Endothelial cell of umbilical vein (primary cell): ENCODE measurements around the gene ST3GAL5. TPM values are rescaled to one million over a fixed set of nuclear protein-coding genes. Genes with fewer than 3 reads are reported as not detected.

Experiments
- Bru-seq: library from RNA; stranded (reverse); fragments of 400-500 nt; gene quantifications from one replicate; lab custom pipeline; 2021; lab: Mats Ljungman, UMichigan
- BruChase-seq, 2 experiments: library from RNA; stranded (reverse); fragments of 400-500 nt; gene quantifications; one replicate each; lab custom pipeline; 2021; lab: Mats Ljungman, UMichigan
- BruUV-seq: library from RNA; stranded (reverse); fragments of 400-500 nt; replicated peaks from 2 replicates; lab custom pipeline; 2021; lab: Mats Ljungman, UMichigan
- CTCF ChIA-PET: fragments of 300-600, 350-600 bp; sonication (Branson Sonifier 250); formaldehyde crosslinking; loops from one replicate; lab custom pipeline; 2021; ENCODE audit warnings: antibody characterized with exemption, inconsistent platforms; lab: Charles Lee
- POLR2A ChIA-PET: fragments of 300-600, 350-600 bp; sonication (Branson Sonifier 250); formaldehyde crosslinking; loops from one replicate; lab custom pipeline; 2021; ENCODE audit warnings: antibody characterized with exemption, inconsistent platforms; lab: Charles Lee
- DNase-seq: peaks from one replicate; pipeline ENCODE4 v3.0.0-alpha.2; 2011; ENCODE audit warnings: low read depth, low spot score
- FAIRE-seq: peaks from 2 replicates; lab custom pipeline; 2011; peaks lifted over from hg19 to GRCh38; lab: Jason Lieb, UNC
- H2AFZ ChIP-seq: 2 replicates; pipeline ENCODE4 v1.6.0; 2012; ENCODE audit warnings: low read depth, low read length, control low read depth, inconsistent platforms
- H3K27ac ChIP-seq: 2 replicates; pipeline ENCODE4 v1.5.1; 2011; ENCODE audit warnings: low read depth, mild to moderate bottlenecking, control low read depth, low read length, moderate library complexity; ENCODE audit not compliant: insufficient read depth
- H3K27me3 ChIP-seq, 2 experiments: 2 replicates each; pipeline versions ENCODE4 v1.6.0 to v1.6.1; 2011; ENCODE audit warnings: low read length in 2 of 2, mixed read lengths in 1 of 2; ENCODE audit not compliant: control insufficient read depth in 2 of 2, insufficient read depth in 2 of 2
- H3K36me3 ChIP-seq, 2 experiments: 2 replicates in 1 of 2; 3 replicates in 1 of 2; pipeline ENCODE4 v1.5.1; 2011; ENCODE audit warnings: low read length in 2 of 2, mild to moderate bottlenecking in 1 of 2, moderate library complexity in 1 of 2; ENCODE audit not compliant: control insufficient read depth in 2 of 2, insufficient read depth in 2 of 2; ENCODE audit errors: extremely low read depth in 1 of 2
- H3K4me1 ChIP-seq: 3 replicates; pipeline ENCODE4 v1.5.1; 2011; ENCODE audit warnings: mild to moderate bottlenecking, low read length; ENCODE audit not compliant: control insufficient read depth, insufficient read depth; ENCODE audit errors: extremely low read depth
- H3K4me2 ChIP-seq: 2 replicates; pipeline ENCODE4 v1.6.1; 2011; ENCODE audit warnings: low read length, control low read depth, mixed read lengths; ENCODE audit not compliant: insufficient read depth
- H3K4me3 ChIP-seq, 3 experiments: fragments of 200-600 bp in 1 of 3; sonication (generic), shearing (Covaris generic) in 1 of 3; replicated peaks in 1 of 3; 2 replicates each; pipeline ENCODE4 v1.5.1; 2011 to 2016; ENCODE audit warnings: control low read depth in 3 of 3, low read length in 3 of 3, mild to moderate bottlenecking in 2 of 3, inconsistent platforms in 1 of 3, low read depth in 1 of 3, moderate library complexity in 1 of 3; ENCODE audit not compliant: insufficient read depth in 1 of 3
- H3K79me2 ChIP-seq: 2 replicates; pipeline ENCODE4 v1.6.0; 2012; ENCODE audit warnings: low read length, inconsistent platforms; ENCODE audit not compliant: control insufficient read depth, insufficient read depth
- H3K9ac ChIP-seq: replicated peaks from 2 replicates; pipeline ENCODE3; 2011; ENCODE audit warnings: low read length, control low read depth; ENCODE audit not compliant: insufficient read depth; ENCODE audit errors: extremely low read depth
- H3K9me1 ChIP-seq: replicated peaks from 3 replicates; pipeline ENCODE4 v1.6.0; 2011; ENCODE audit warnings: mild to moderate bottlenecking, low read length; ENCODE audit not compliant: control insufficient read depth, insufficient read depth; ENCODE audit errors: extremely low read depth
- H3K9me3 ChIP-seq: replicated peaks from 2 replicates; pipeline ENCODE4 v1.5.1; 2012; ENCODE audit warnings: low read length, inconsistent platforms; ENCODE audit not compliant: control insufficient read depth, insufficient read depth
- H4K20me1 ChIP-seq: replicated peaks from 2 replicates; pipeline ENCODE3; 2011; ENCODE audit warnings: mild to moderate bottlenecking, low read length; ENCODE audit not compliant: control insufficient read depth, insufficient read depth; ENCODE audit errors: extremely low read depth
- EZH2 ChIP-seq: IDR thresholded peaks from 2 replicates; pipeline ENCODE4 v1.6.1; 2012; ENCODE audit warnings: borderline replicate concordance, low read depth, mild to moderate bottlenecking, moderate library complexity, low read length, inconsistent platforms; ENCODE audit not compliant: severe bottlenecking
- FOS ChIP-seq: IDR thresholded peaks from 2 replicates; pipeline ENCODE4 v1.6.1; 2011; ENCODE audit warnings: mild to moderate bottlenecking, low read length, moderate library complexity, borderline replicate concordance; ENCODE audit not compliant: insufficient read depth
- GATA2 ChIP-seq: IDR thresholded peaks from 2 replicates; pipeline ENCODE4 v1.7.0; 2011; ENCODE audit warnings: low read depth, mild to moderate bottlenecking, moderate library complexity, mixed read lengths, low read length; ENCODE audit not compliant: insufficient read length, insufficient read depth
- JUN ChIP-seq: IDR thresholded peaks from 2 replicates; pipeline ENCODE4 v1.6.1; 2011; ENCODE audit warnings: borderline replicate concordance, low read depth; ENCODE audit not compliant: insufficient read length, insufficient read depth
- MYC ChIP-seq: IDR thresholded peaks from one replicate; pipeline ENCODE4 v1.6.1; 2011; ENCODE audit warnings: mild to moderate bottlenecking, low read depth, low read length
- POLR2A ChIP-seq: IDR thresholded peaks from 2 replicates; pipeline ENCODE4 v1.6.1; 2012; ENCODE audit warnings: low read depth, mild to moderate bottlenecking, control low read depth, low read length
- POLR2AphosphoS5 ChIP-seq: IDR thresholded peaks from 2 replicates; pipeline ENCODE4 v1.6.1; 2012; ENCODE audit warnings: low read depth, mild to moderate bottlenecking, control low read depth, low read length, moderate library complexity; ENCODE audit not compliant: insufficient read depth
- dilution Hi-C: fragments of 300-500 bp; cut with MboI; formaldehyde crosslinking; loops from one replicate; pipeline ENCODE4 v1.15.0; 2019; ENCODE audit warnings: low sequenced_read_pairs; ENCODE audit not compliant: extremely low pct_ligation_motif_present
- intact Hi-C: fragments of 100-400 bp; cut with micrococcal nuclease; formaldehyde crosslinking; loops from one replicate; pipeline ENCODE4 v1.10.0; 2022
- long read RNA-seq: library from polyadenylated mRNA; stranded (forward); transcript quantifications from one replicate; pipeline ENCODE4 v2.0.0, GENCODE V29; 2021
- polyA minus RNA-seq, 3 experiments: library from RNA; depleted of rRNA, polyadenylated mRNA; stranded (reverse); fragments of >200 nt; gene quantifications; 1 replicate in 1 of 3; 2 replicates in 2 of 3; pipeline ENCODE4 v1.2.3, GENCODE V29; 2011
- polyA plus RNA-seq, 4 experiments: library from polyadenylated mRNA; depleted of rRNA in 3 of 4; stranded (reverse) in 3 of 4; unstranded in 1 of 4; fragments of >200 nt; gene quantifications; 2 replicates each; pipeline versions ENCODE4 v1.2.1 to v1.2.3, GENCODE V29; 2011 to 2012; ENCODE audit warnings: missing spikeins in 1 of 4
- total RNA-seq: library from RNA; stranded (reverse); gene quantifications from 2 replicates; pipeline ENCODE4 v1.2.3, GENCODE V29; 2021
- TF ChIP-seq, protein P1 (sequence below): IDR thresholded peaks from 2 replicates; pipeline ENCODE4 v1.6.1; 2011; ENCODE audit not compliant: insufficient read depth, insufficient read length
- TF ChIP-seq, protein P2 (sequence below), 2 donors: IDR thresholded peaks; 1 replicate in 1 of 2; 2 replicates in 1 of 2; pipeline ENCODE4 v1.5.1; 2011; ENCODE audit warnings: low read length in 2 of 2, mild to moderate bottlenecking in 2 of 2, moderate library complexity in 2 of 2, control low read depth in 1 of 2, inconsistent platforms in 1 of 2, low read depth in 1 of 2; ENCODE audit not compliant: insufficient read depth in 1 of 2; ENCODE audit errors: extremely low read depth in 1 of 2

Gene ST3GAL5
- total RNA-seq = 12.7 and 16.0 TPM in 2 replicates
- polyA plus RNA-seq = 7.5 and 9.5 TPM in 2 replicates
- polyA plus RNA-seq (2011; cell fraction: cytosol; rRNA removed) = 9.5 and 10.0 TPM in 2 replicates
- polyA plus RNA-seq (2011; cell fraction: nucleus; rRNA removed) = 14.6 and 16.2 TPM in 2 replicates
- polyA plus RNA-seq (2012) = 9.0 and 14.5 TPM in 2 replicates
- 9.8 and 12.9 TPM in 2 replicates for polyA minus RNA-seq
- polyA minus RNA-seq (2011; cell fraction: cytosol; rRNA and poly(A)+ RNA removed) = 0.72 TPM
- 11.1 and 15.7 TPM in 2 replicates for polyA minus RNA-seq (2011; cell fraction: nucleus; rRNA and poly(A)+ RNA removed)
- Bru-seq, nascent RNA = percentile 56 among the genes with signal in this experiment
- percentile 58 among the genes with signal in this experiment for BruChase-seq, experiment 1, labeled RNA remaining after a 6-hour chase
- BruChase-seq, experiment 2, labeled RNA remaining after a 2-hour chase = percentile 54 among the genes with signal in this experiment
- long read RNA-seq, full-length matches to known transcripts = 16 of 328 reads
- long read RNA-seq, partial matches to known transcripts = 2 of 328 reads
- long read RNA-seq, other reads (novel, unspliced or antisense) = 310 of 328 reads

GRCh38 chr2:85888684-85889626, at the start of gene ST3GAL5:
Gene ST3GAL5 (minus strand): TSS chr2:85888990. CDS start chr2:85888905, 85 bp downstream.
- H3K79me2 ChIP-seq = no peaks in the 10 kb centered on the region
- FAIRE-seq (peak; percentile 99), DNase-seq (peak; percentile 97)
- peak within 1 kb of the TSS; percentile 52 for H3K27ac ChIP-seq
- ChIA-PET POLR2A (interaction anchor here (1.9 kb wide), 1 partner anchor 148 kb away, joined by 9 read pairs; no protein-coding TSS in a partner anchor), CTCF (interaction anchor here (0.6 to 6.3 kb wide), 45 partner anchors 10 to 435 kb away, joined by 3 to 194 read pairs (median 4); partner anchors contain the start of genes POLR1A and PTCD3)
- peaks cover 33% of the 10 kb centered on the region for H3K4me1 ChIP-seq
- intact Hi-C loops (loop anchor here (1.0 to 5.0 kb wide), 7 partner anchors 45 to 191 kb away; no protein-coding TSS in a partner anchor), dilution Hi-C loops (no loop called here)
- H3K9me3 ChIP-seq = no peaks in the 10 kb centered on the region
- H4K20me1 ChIP-seq = no peaks in the 10 kb centered on the region
- H3K9me1 ChIP-seq = no peaks in the 10 kb centered on the region
- peak within 1 kb of the TSS; percentile 94 for H3K4me2 ChIP-seq
- H3K4me3 ChIP-seq = peak within 1 kb of the TSS; percentile 55 to 80 (median 69)
- H2AFZ ChIP-seq = peak within 1 kb of the TSS; percentile 92
- peak within 1 kb of the TSS; percentile 51 for H3K9ac ChIP-seq
- no TSS peak for BruUV-seq
- TF ChIP-seq EZH2 = no peak
- TF ChIP-seq GATA2 = peak; percentile 12
- TF ChIP-seq JUN = no peak
- peak; percentile 40 for TF ChIP-seq POLR2A
- peak; percentile 30 for TF ChIP-seq FOS
- TF ChIP-seq, protein P1, sequence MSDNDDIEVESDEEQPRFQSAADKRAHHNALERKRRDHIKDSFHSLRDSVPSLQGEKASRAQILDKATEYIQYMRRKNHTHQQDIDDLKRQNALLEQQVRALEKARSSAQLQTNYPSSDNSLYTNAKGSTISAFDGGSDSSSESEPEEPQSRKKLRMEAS = peak; percentile 52
- peak; percentile 70 for TF ChIP-seq POLR2AphosphoS5
- no peak for TF ChIP-seq MYC
- TF ChIP-seq, protein P2, sequence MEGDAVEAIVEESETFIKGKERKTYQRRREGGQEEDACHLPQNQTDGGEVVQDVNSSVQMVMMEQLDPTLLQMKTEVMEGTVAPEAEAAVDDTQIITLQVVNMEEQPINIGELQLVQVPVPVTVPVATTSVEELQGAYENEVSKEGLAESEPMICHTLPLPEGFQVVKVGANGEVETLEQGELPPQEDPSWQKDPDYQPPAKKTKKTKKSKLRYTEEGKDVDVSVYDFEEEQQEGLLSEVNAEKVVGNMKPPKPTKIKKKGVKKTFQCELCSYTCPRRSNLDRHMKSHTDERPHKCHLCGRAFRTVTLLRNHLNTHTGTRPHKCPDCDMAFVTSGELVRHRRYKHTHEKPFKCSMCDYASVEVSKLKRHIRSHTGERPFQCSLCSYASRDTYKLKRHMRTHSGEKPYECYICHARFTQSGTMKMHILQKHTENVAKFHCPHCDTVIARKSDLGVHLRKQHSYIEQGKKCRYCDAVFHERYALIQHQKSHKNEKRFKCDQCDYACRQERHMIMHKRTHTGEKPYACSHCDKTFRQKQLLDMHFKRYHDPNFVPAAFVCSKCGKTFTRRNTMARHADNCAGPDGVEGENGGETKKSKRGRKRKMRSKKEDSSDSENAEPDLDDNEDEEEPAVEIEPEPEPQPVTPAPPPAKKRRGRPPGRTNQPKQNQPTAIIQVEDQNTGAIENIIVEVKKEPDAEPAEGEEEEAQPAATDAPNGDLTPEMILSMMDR (IDR thresholded peaks at IDR 0.05; ENCODE audit: extremely low read depth in 1 of 2, insufficient read depth in 1 of 2, low read depth in 1 of 2, low read length in 2 of 2) = peak; percentile 82 to 97
- H3K36me3 ChIP-seq = no peaks in the 10 kb centered on the region
- H3K27me3 ChIP-seq = no peaks in the 10 kb centered on the region
